ENCODE measurements around the gene CUX1.

GRCh38 chr7:101963693-101964092 lies 146.3 kb downstream of the CUX1 start:
- no peak for TF ChIP-seq CTCF (IDR thresholded peaks at IDR 0.05)
- no peak for TF ChIP-seq POLR2A (IDR thresholded peaks at IDR 0.05)

Data from ovary (tissue), 3 donors.